Stimulated activated memory B cell treated with anti-CD40 and anti-IgM and Interleukin-4, amounts not matched to agents 10 μg/mL and 1 μg/mL and 100 μg/mL, for 72 hours (primary cell): ENCODE measurements around the gene RPS6KA5.
"Not testable (repeated sequence)": the region's sequence is repeated elsewhere in the genome, so short reads cannot be mapped to it uniquely, and the experiment has no call there.

Source experiments
- ATAC-seq: fragments of 150-1000 bp; cut with Tn5 transposase; 2 replicates; pipeline ENCODE4 v1.10.0; 2021
- H3K27ac Mint-ChIP-seq: one replicate; pipeline ENCODE4 v1.8.0; 2022; ENCODE audit warnings: mild to moderate bottlenecking, mixed read lengths
- H3K27me3 Mint-ChIP-seq: one replicate; pipeline ENCODE4 v1.8.0; 2022; ENCODE audit warnings: mixed read lengths
- H3K36me3 Mint-ChIP-seq: one replicate; pipeline ENCODE4 v1.8.0; 2022; ENCODE audit warnings: mixed read lengths
- H3K4me1 Mint-ChIP-seq: one replicate; pipeline ENCODE4 v1.8.0; 2022; ENCODE audit warnings: mixed read lengths
- H3K4me3 Mint-ChIP-seq: one replicate; pipeline ENCODE4 v1.8.0; 2022; ENCODE audit warnings: mild to moderate bottlenecking, moderate library complexity, mixed read lengths
- H3K9me3 Mint-ChIP-seq: one replicate; pipeline ENCODE4 v1.8.0; 2022; ENCODE audit warnings: mixed read lengths

Gene RPS6KA5

GRCh38 chr14:90844321-90844720 lies 216.1 kb downstream of the RPS6KA5 start:
- Mint-ChIP-seq H3K27me3 (no peaks in the 10 kb centered on the region), H3K9me3 (no peaks in the 10 kb centered on the region), H3K4me3 (no peak overlapping the region), H3K27ac (no peak overlapping the region), H3K36me3 (peaks cover 2% of the 10 kb centered on the region), H3K4me1 (peaks cover 5% of the 10 kb centered on the region)
- no peak for ATAC-seq

GRCh38 chr14:90842726-90843125 lies 217.7 kb downstream of the RPS6KA5 start:
- H3K9me3 Mint-ChIP-seq = no peaks in the 10 kb centered on the region
- no peaks in the 10 kb centered on the region for H3K36me3 Mint-ChIP-seq
- no peak overlapping the region for H3K27ac Mint-ChIP-seq
- no peak overlapping the region for H3K4me3 Mint-ChIP-seq
- peaks cover 5% of the 10 kb centered on the region for H3K4me1 Mint-ChIP-seq
- no peaks in the 10 kb centered on the region for H3K27me3 Mint-ChIP-seq
- ATAC-seq = no peak

- not testable (repeated sequence) for H3K4me3 Mint-ChIP-seq, ATAC-seq, H3K9me3 Mint-ChIP-seq, H3K36me3 Mint-ChIP-seq, H3K27ac Mint-ChIP-seq
- H3K27me3 Mint-ChIP-seq = peaks cover 12% of the 10 kb centered on the region
- H3K4me1 Mint-ChIP-seq = peaks cover 15% of the 10 kb centered on the region
Observed at GRCh38 chr14:90840667-90841066, 219.8 kb downstream of the RPS6KA5 start.

- H3K4me3 Mint-ChIP-seq = no peak overlapping the region
- peaks cover 14% of the 10 kb centered on the region for H3K27me3 Mint-ChIP-seq
- no peaks in the 10 kb centered on the region for H3K9me3 Mint-ChIP-seq
- no peak overlapping the region for H3K27ac Mint-ChIP-seq
- peaks cover 16% of the 10 kb centered on the region for H3K4me1 Mint-ChIP-seq
- no peaks in the 10 kb centered on the region for H3K36me3 Mint-ChIP-seq
- no peak for ATAC-seq
Observed at GRCh38 chr14:90839889-90840266, 220.6 kb downstream of the RPS6KA5 start.

DNA sequence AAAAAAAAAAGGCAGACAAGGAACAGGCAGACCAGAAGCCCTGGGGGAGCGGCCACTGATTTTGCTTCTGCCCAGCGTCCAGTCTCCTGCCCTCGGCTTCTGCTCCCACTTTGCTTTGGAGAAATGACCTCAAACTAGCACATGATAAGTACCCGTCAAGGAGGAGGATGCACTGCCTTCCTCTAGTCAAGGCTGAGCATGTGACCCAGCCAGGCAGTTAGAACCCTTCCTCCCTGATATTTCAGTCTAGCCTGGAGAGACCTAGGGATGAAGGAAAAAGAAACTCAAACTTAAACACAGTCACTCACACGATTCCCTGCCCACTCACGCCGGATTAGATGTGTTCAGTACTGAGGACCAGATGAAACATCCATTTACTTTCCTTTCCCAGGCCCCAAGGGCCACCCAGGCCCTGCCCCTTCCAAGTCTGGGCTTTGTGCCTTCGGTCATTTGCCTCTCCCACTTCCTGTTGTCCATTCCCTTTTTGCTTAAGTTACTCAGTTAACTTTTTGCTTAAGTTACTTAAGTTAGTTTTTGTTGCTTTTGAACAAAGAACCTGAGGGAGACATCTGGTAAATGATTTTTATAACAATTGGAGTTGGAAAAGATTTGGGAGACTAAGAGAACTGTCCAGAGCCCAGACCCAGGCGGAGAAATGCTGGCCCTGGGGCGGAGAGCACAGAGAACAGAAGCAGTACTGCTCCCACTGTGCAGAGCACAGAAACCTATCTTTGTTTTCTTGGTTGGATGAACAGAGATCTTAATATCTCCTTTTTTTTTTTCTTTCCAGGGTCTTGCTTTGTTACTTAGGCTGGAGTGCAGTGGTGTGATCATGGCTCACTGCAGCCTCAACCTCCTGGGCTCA lies 221.2 kb downstream of the RPS6KA5 start:
- ATAC-seq = no peak
- H3K36me3 Mint-ChIP-seq = no peaks in the 10 kb centered on the region
- H3K9me3 Mint-ChIP-seq = no peaks in the 10 kb centered on the region
- H3K4me1 Mint-ChIP-seq = peaks cover 16% of the 10 kb centered on the region
- no peak overlapping the region for H3K27ac Mint-ChIP-seq
- H3K27me3 Mint-ChIP-seq = peaks cover 14% of the 10 kb centered on the region
- H3K4me3 Mint-ChIP-seq = no peak overlapping the region

DNA sequence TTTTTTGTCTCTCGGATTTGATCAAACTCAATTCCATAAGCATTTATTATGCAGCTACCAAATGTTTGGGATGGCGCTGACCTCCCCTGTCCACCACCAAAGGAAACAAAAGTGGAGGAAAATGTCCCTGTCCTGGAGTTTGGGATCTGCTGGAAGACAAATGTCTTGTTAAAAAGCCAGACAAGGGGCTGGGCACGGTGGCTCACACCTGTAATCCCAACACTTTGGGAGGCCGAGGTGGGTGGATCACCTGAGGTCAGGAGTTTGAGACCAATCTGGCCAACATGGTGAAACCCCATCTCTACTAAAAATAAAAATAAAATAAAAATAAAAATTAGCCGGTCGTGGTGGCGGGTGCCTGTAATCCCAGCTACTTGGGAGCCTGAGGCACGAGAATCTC lies 221.9 kb downstream of the RPS6KA5 start:
- H3K27me3 Mint-ChIP-seq = peaks cover 14% of the 10 kb centered on the region
- not testable (repeated sequence) for H3K4me3 Mint-ChIP-seq, H3K9me3 Mint-ChIP-seq, H3K36me3 Mint-ChIP-seq, H3K27ac Mint-ChIP-seq, ATAC-seq
- peaks cover 16% of the 10 kb centered on the region for H3K4me1 Mint-ChIP-seq

- peaks cover 11% of the 10 kb centered on the region for H3K4me1 Mint-ChIP-seq
- no peak overlapping the region for H3K27ac Mint-ChIP-seq
- no peak for ATAC-seq
- H3K9me3 Mint-ChIP-seq = peaks cover 3% of the 10 kb centered on the region
- no peak overlapping the region for H3K4me3 Mint-ChIP-seq
- no peaks in the 10 kb centered on the region for H3K36me3 Mint-ChIP-seq
- peaks cover 14% of the 10 kb centered on the region for H3K27me3 Mint-ChIP-seq
Observed at GRCh38 chr14:90837355-90837754, 223.1 kb downstream of the RPS6KA5 start.

- H3K27me3 Mint-ChIP-seq = peaks cover 14% of the 10 kb centered on the region
- H3K27ac Mint-ChIP-seq = no peak overlapping the region
- H3K4me1 Mint-ChIP-seq = peaks cover 11% of the 10 kb centered on the region
- H3K4me3 Mint-ChIP-seq = no peak overlapping the region
- ATAC-seq = no peak
- no peaks in the 10 kb centered on the region for H3K36me3 Mint-ChIP-seq
- peaks cover 3% of the 10 kb centered on the region for H3K9me3 Mint-ChIP-seq
Observed at GRCh38 chr14:90836692-90837063, 223.8 kb downstream of the RPS6KA5 start.

GRCh38 chr14:90831821-90832220 lies 228.6 kb downstream of the RPS6KA5 start:
- peaks cover 14% of the 10 kb centered on the region for H3K27me3 Mint-ChIP-seq
- H3K4me1 Mint-ChIP-seq = peaks cover 32% of the 10 kb centered on the region
- no peak overlapping the region for H3K27ac Mint-ChIP-seq
- H3K36me3 Mint-ChIP-seq = no peaks in the 10 kb centered on the region
- peaks cover 3% of the 10 kb centered on the region for H3K9me3 Mint-ChIP-seq
- H3K4me3 Mint-ChIP-seq = no peak overlapping the region
- no peak for ATAC-seq

DNA sequence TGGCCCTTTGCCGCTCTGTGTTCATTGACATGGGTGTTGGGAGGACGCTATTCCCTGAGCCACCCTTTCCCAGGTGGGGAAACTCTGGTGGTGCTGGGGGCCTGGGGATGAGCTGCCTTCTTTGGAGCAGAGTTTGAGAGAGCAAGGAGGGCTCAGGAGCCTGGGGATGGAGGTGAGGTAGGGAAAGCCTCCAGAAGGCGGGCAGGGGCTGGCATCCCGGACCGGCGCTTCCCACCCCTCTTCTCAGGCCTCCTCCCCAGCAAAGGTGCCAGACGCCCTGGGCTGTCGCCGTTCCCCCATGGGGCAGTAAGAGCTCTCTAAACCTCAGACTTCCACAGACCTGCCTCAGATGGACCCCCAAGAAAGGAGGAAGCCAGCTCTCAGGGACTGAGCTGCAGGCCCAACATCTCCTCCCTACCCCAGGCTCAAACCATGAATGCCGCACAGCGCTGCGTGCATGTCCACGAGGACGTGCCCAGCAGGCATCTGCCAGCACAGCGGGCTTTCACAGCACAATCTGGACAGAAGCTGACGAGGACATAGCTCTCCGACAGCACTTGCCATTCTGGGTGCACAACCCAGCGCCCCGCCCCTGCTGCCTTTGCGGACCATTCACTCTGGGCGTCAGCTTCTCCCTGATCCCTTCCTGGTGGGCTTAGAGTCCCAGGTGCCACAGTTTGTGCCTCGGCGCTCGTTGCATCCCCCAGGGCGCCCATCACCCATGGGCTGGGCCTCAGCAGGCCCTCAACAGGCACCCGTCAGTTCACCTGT lies 229.3 kb downstream of the RPS6KA5 start:
- no peak for ATAC-seq
- peaks cover 26% of the 10 kb centered on the region for H3K4me1 Mint-ChIP-seq
- H3K27me3 Mint-ChIP-seq = peaks cover 7% of the 10 kb centered on the region
- no peak overlapping the region for H3K27ac Mint-ChIP-seq
- no peak overlapping the region for H3K4me3 Mint-ChIP-seq
- peaks cover 3% of the 10 kb centered on the region for H3K9me3 Mint-ChIP-seq
- no peaks in the 10 kb centered on the region for H3K36me3 Mint-ChIP-seq

- Mint-ChIP-seq H3K27ac (no peak overlapping the region), H3K9me3 (peaks cover 6% of the 10 kb centered on the region)
Observed at GRCh38 chr14:90829677-90830076, 230.8 kb downstream of the RPS6KA5 start.

DNA sequence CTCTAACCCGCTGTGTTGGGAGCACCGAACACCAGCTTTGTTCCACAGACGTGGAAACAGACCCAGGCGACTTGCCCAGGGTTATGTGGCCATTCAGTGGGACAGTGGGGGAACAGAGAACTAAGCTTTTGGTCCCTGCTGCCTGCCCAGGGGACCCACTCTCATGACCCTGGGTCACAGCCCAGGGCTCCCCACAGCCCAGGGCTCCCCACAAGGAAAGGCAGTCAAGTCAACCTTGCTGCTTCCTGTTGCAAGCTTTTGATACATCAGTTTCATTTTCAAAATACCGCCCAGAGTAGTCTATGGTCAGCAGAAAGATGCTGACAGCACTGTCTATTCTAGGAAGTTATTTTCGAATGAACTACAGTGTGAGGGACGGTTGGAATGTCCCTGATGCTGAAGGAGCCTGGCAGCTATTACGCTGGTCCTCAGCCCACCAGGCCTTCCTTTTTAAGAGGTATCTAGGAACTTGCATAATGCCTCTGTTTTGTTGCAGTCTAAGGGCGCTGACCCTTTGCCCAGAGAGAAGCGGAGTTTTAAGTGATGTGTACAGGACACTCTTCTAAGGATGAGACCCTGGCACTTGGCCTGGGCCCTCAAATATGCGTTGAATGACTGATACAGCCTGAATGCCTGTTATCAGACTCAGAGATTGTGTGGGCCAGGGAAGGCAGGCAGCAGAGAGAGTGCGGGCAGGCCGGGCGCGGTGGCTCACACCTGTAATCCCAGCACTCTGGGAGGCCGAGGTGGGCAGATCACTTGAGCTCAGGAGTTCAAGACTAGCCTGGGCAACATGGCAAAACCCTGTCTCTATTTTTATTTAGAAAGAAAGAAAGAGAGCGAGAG lies 231.6 kb downstream of the RPS6KA5 start:
- peak; percentile 18 for ATAC-seq
- H3K4me3 Mint-ChIP-seq = peak overlapping the region; percentile 73
- H3K4me1 Mint-ChIP-seq = peaks cover 21% of the 10 kb centered on the region
- H3K9me3 Mint-ChIP-seq = peaks cover 9% of the 10 kb centered on the region
- H3K27me3 Mint-ChIP-seq = no peaks in the 10 kb centered on the region
- peak overlapping the region; percentile 74 for H3K27ac Mint-ChIP-seq
- peaks cover 4% of the 10 kb centered on the region for H3K36me3 Mint-ChIP-seq

More at GRCh38 chr14:90829677-90830076, 230.8 kb downstream of the RPS6KA5 start:
- Mint-ChIP-seq H3K27me3 (no peaks in the 10 kb centered on the region), H3K4me3 (no peak overlapping the region), H3K4me1 (peaks cover 21% of the 10 kb centered on the region), H3K36me3 (no peaks in the 10 kb centered on the region)
- no peak for ATAC-seq

DNA sequence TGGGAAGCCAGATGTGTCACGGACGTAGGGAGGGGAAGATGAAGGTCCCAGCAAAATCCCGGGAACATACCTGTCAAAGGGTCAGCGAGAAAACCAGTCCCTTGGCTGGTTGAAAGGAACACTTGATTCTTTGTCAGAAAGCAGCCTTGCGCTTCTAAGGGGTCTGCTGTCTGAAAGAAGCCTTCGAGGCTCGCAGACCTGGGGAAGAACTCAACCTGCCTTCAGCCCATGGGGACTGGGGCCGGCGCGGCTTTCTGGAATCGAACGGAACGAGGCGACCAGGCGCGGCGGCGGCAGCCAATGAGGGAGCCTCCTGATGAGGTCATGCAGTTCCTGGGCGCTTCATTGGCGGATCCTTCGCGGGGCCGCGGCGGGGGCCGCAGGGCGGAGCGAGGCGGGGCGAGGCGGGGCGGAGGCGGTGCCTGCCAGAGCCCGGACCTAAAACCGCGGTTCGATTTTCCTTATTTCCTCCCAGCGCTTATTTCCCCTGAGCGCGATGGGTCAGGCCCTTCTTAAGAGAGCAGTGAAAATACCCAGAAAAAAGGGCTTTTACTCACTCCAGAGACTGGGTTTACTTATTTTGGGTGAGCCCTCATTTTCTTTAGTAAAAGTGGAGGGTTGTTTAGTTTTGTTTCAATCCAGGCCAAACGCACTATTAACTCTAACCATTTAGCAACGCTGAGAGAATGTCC lies 232.4 kb downstream of the RPS6KA5 start:
- peaks cover 5% of the 10 kb centered on the region for H3K36me3 Mint-ChIP-seq
- peak overlapping the region; percentile 74 for H3K27ac Mint-ChIP-seq
- no peaks in the 10 kb centered on the region for H3K27me3 Mint-ChIP-seq
- peaks cover 12% of the 10 kb centered on the region for H3K9me3 Mint-ChIP-seq
- peak; percentile 100 for ATAC-seq
- peaks cover 21% of the 10 kb centered on the region for H3K4me1 Mint-ChIP-seq
- peak overlapping the region; percentile 73 for H3K4me3 Mint-ChIP-seq

GRCh38 chr14:90823542-90823941 lies 236.9 kb downstream of the RPS6KA5 start:
- peaks cover 13% of the 10 kb centered on the region for H3K4me1 Mint-ChIP-seq
- peaks cover 12% of the 10 kb centered on the region for H3K9me3 Mint-ChIP-seq
- ATAC-seq, H3K27ac Mint-ChIP-seq, H3K36me3 Mint-ChIP-seq, H3K27me3 Mint-ChIP-seq, H3K4me3 Mint-ChIP-seq: not testable (repeated sequence)
